ENCODE results near the gene RAP1GAP2. TPM values are rescaled to one million over a fixed set of nuclear protein-coding genes. Genes with fewer than 3 reads are reported as not detected.

The RAP1GAP2 gene
- polyA plus RNA-seq, 1 of the 3 experiments (the other 2 are of a cell fraction), result 22.0 TPM

- H3F3A ChIP-seq (replicated peaks; ENCODE audit: insufficient read depth), result peaks cover 5% of the 10 kb centered on the region
- H3K27ac ChIP-seq (ENCODE audit: low read depth in 2 of 2, low read length in 1 of 2), result no peak overlapping the region
- no peak for DNase-seq
- H3K4me3 ChIP-seq (ENCODE audit: low read depth in 2 of 2, low read length in 1 of 2), result no peak overlapping the region
- CTCF ChIA-PET, result interaction anchor here (0.6 to 3.2 kb wide), 6 partner anchors 13 to 623 kb away, joined by 3 to 18 read pairs (median 4); no protein-coding TSS in a partner anchor
- POLR2A ChIA-PET, result interaction anchor here (1.5 kb wide), 1 partner anchor 13 kb away, joined by 3 read pairs; no protein-coding TSS in a partner anchor
- TF ChIP-seq MAX (IDR thresholded peaks at IDR 0.05; ENCODE audit: low read depth) (no peak), RCOR1 (IDR thresholded peaks at IDR 0.05; ENCODE audit: low read length) (no peak), FOXM1 (IDR thresholded peaks at IDR 0.05; ENCODE audit: low read depth) (no peak), TCF12 (IDR thresholded peaks at IDR 0.05) (no peak), JUND (IDR thresholded peaks at IDR 0.05) (no peak), ZBTB33 (IDR thresholded peaks at IDR 0.05; ENCODE audit: borderline replicate concordance, low read depth) (no peak), TAF1 (IDR thresholded peaks at IDR 0.05; ENCODE audit: borderline replicate concordance, low read depth, low read length) (no peak), GATA2 (CRISPR knock-in tag; IDR thresholded peaks at IDR 0.05) (no peak), GABPA (IDR thresholded peaks at IDR 0.05; ENCODE audit: low read depth) (no peak), SIN3A (IDR thresholded peaks at IDR 0.05; ENCODE audit: borderline replicate concordance, low read depth, low read length) (no peak), NRF1 (IDR thresholded peaks at IDR 0.05; ENCODE audit: low read depth, low read length) (no peak)
- H2AFZ ChIP-seq (ENCODE audit: low read depth), result no peak overlapping the region
- no peaks in the 10 kb centered on the region for H3K27me3 ChIP-seq (ENCODE audit: insufficient read depth)
- H3K9me3 ChIP-seq, result no peaks in the 10 kb centered on the region
- H3K9me2 ChIP-seq, result no peaks in the 10 kb centered on the region
- no peaks in the 10 kb centered on the region for H4K20me1 ChIP-seq (ENCODE audit: insufficient read depth)
- H3K9ac ChIP-seq, result no peak overlapping the region
- H3K79me2 ChIP-seq (ENCODE audit: insufficient read depth), result no peaks in the 10 kb centered on the region
- H3K4me2 ChIP-seq, result no peak overlapping the region
- peaks cover 5 to 8% of the 10 kb centered on the region in 2 experiments for H3K36me3 ChIP-seq (replicated peaks in 1 of 2; ENCODE audit: control insufficient read depth in 1 of 2, insufficient read depth in 2 of 2, low read length in 1 of 2)
- 92% methylated on average over 7 of the region's 13 CpGs for WGBS (ENCODE audit: low lambda C conversion rate)
- H3K4me1 ChIP-seq (ENCODE audit: control insufficient read depth in 1 of 2, insufficient read depth in 2 of 2, low read depth in 1 of 2, low read length in 1 of 2), result peaks cover 0 to 3% of the 10 kb centered on the region in 2 experiments; a peak in 1 of 4 replicates
Observed at GRCh38 chr17:3035256-3035967, 239.2 kb downstream of the RAP1GAP2 start.

GRCh38 chr17:3035968-3036280 is 239.7 kb downstream of the RAP1GAP2 start:
- WGBS (ENCODE audit: low lambda C conversion rate), result 87% methylated on average over 7 of the region's 7 CpGs
- ChIA-PET CTCF (interaction anchor here (1.3 to 3.2 kb wide), 5 partner anchors 13 to 250 kb away, joined by 3 to 18 read pairs (median 5); no protein-coding TSS in a partner anchor), POLR2A (interaction anchor here (1.5 kb wide), 1 partner anchor 12 kb away, joined by 3 read pairs; no protein-coding TSS in a partner anchor)
- Histone ChIP-seq H2AFZ (ENCODE audit: low read depth) (no peak overlapping the region), H3K9me2 (no peaks in the 10 kb centered on the region), H4K20me1 (ENCODE audit: insufficient read depth) (no peaks in the 10 kb centered on the region), H3F3A (replicated peaks; ENCODE audit: insufficient read depth) (no peaks in the 10 kb centered on the region), H3K9me3 (no peaks in the 10 kb centered on the region), H3K4me3 (ENCODE audit: low read depth in 2 of 2, low read length in 1 of 2) (no peak overlapping the region), H3K27me3 (ENCODE audit: insufficient read depth) (no peaks in the 10 kb centered on the region), H3K4me2 (no peak overlapping the region), H3K9ac (no peak overlapping the region), H3K36me3 (replicated peaks in 1 of 2; ENCODE audit: control insufficient read depth in 1 of 2, insufficient read depth in 2 of 2, low read length in 1 of 2) (peaks cover 1 to 2% of the 10 kb centered on the region in 2 experiments), H3K27ac (ENCODE audit: low read depth in 2 of 2, low read length in 1 of 2) (no peak overlapping the region), H3K4me1 (ENCODE audit: control insufficient read depth in 1 of 2, insufficient read depth in 2 of 2, low read depth in 1 of 2, low read length in 1 of 2) (no peaks in the 10 kb centered on the region), H3K79me2 (ENCODE audit: insufficient read depth) (no peaks in the 10 kb centered on the region)
- DNase-seq, result no peak
- no peak for TF ChIP-seq USF2 (IDR thresholded peaks at IDR 0.05; ENCODE audit: borderline replicate concordance, low read depth, low read length)
- no peak for TF ChIP-seq GATA2 (CRISPR knock-in tag; IDR thresholded peaks at IDR 0.05)
- TF ChIP-seq NRF1 (IDR thresholded peaks at IDR 0.05; ENCODE audit: low read depth, low read length), result no peak
- no peak for TF ChIP-seq CHD2 (IDR thresholded peaks at IDR 0.05; ENCODE audit: low read length, partially characterized antibody)
- TF ChIP-seq FOXJ3 (CRISPR knock-in tag; IDR thresholded peaks at IDR 0.05), result no peak
- TF ChIP-seq EP300 (IDR thresholded peaks at IDR 0.05; ENCODE audit: borderline replicate concordance in 1 of 2, low read depth in 1 of 2, low read length in 1 of 2), result no peak
- TF ChIP-seq MEF2A (IDR thresholded peaks at IDR 0.05; ENCODE audit: borderline replicate concordance, low read depth), result no peak
- TF ChIP-seq NFIC (IDR thresholded peaks at IDR 0.05; ENCODE audit: borderline replicate concordance), result no peak
- no peak for TF ChIP-seq CTCF (IDR thresholded peaks at IDR 0.05)
- TF ChIP-seq MXI1 (IDR thresholded peaks at IDR 0.05; ENCODE audit: low read depth, low read length), result no peak
- no peak for TF ChIP-seq RAD21 (IDR thresholded peaks at IDR 0.05; ENCODE audit: low read length)
- no peak for TF ChIP-seq TAF1 (IDR thresholded peaks at IDR 0.05; ENCODE audit: borderline replicate concordance, low read depth, low read length)

Data from SK-N-SH (cell line).